Measurements from ENCODE around the gene COL27A1. TPM values are rescaled to one million over a fixed set of nuclear protein-coding genes. Genes with fewer than 3 reads are reported as not detected.

COL27A1 gene
- total and polyA plus RNA-seq, 9 of the 15 experiments (the other 6 are each of a cell fraction or from before 2014, with no cell fraction given): 0.07 TPM; not detected in 8

- ATAC-seq (no peak), DNase-seq (ENCODE audit: extremely low read depth in 1 of 4, low spot score in 3 of 4) (no peak), FAIRE-seq (no peak)
- TF ChIP-seq ZC3H8 (IDR thresholded peaks at IDR 0.05) (no peak), DPF2 (IDR thresholded peaks at IDR 0.05) (no peak), JUN (IDR thresholded peaks at IDR 0.05; ENCODE audit: borderline replicate concordance, low read depth, low read length) (no peak), JUN (CRISPR knock-in tag; IDR thresholded peaks at IDR 0.05; ENCODE audit: borderline replicate concordance) (no peak), TFAM (CRISPR knock-in tag; conservative IDR thresholded peaks at IDR 0.05) (no peak), CTCF (IDR thresholded peaks at IDR 0.05 in 2 of 3, conservative IDR thresholded peaks at IDR 0.05 in 1 of 3; ENCODE audit: insufficient read depth in 2 of 3, low read depth in 1 of 3, low read length in 3 of 3) (no peak), ZNF274 (IDR thresholded peaks at IDR 0.05; ENCODE audit: borderline replicate concordance, low read depth, low read length) (no peak), ELF4 (CRISPR knock-in tag; IDR thresholded peaks at IDR 0.05) (no peak), ZNF764 (CRISPR knock-in tag; IDR thresholded peaks at IDR 0.05; ENCODE audit: low read depth) (no peak), C11orf30 (IDR thresholded peaks at IDR 0.05; ENCODE audit: low read depth) (no peak), BRD9 (IDR thresholded peaks at IDR 0.05; ENCODE audit: low read depth, partially characterized antibody) (no peak)
- TF ChIP-seq, protein P1, sequence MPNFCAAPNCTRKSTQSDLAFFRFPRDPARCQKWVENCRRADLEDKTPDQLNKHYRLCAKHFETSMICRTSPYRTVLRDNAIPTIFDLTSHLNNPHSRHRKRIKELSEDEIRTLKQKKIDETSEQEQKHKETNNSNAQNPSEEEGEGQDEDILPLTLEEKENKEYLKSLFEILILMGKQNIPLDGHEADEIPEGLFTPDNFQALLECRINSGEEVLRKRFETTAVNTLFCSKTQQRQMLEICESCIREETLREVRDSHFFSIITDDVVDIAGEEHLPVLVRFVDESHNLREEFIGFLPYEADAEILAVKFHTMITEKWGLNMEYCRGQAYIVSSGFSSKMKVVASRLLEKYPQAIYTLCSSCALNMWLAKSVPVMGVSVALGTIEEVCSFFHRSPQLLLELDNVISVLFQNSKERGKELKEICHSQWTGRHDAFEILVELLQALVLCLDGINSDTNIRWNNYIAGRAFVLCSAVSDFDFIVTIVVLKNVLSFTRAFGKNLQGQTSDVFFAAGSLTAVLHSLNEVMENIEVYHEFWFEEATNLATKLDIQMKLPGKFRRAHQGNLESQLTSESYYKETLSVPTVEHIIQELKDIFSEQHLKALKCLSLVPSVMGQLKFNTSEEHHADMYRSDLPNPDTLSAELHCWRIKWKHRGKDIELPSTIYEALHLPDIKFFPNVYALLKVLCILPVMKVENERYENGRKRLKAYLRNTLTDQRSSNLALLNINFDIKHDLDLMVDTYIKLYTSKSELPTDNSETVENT (CRISPR knock-in tag; IDR thresholded peaks at IDR 0.05): no peak
- TF ChIP-seq, protein P2, sequence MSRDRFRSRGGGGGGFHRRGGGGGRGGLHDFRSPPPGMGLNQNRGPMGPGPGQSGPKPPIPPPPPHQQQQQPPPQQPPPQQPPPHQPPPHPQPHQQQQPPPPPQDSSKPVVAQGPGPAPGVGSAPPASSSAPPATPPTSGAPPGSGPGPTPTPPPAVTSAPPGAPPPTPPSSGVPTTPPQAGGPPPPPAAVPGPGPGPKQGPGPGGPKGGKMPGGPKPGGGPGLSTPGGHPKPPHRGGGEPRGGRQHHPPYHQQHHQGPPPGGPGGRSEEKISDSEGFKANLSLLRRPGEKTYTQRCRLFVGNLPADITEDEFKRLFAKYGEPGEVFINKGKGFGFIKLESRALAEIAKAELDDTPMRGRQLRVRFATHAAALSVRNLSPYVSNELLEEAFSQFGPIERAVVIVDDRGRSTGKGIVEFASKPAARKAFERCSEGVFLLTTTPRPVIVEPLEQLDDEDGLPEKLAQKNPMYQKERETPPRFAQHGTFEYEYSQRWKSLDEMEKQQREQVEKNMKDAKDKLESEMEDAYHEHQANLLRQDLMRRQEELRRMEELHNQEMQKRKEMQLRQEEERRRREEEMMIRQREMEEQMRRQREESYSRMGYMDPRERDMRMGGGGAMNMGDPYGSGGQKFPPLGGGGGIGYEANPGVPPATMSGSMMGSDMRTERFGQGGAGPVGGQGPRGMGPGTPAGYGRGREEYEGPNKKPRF (IDR thresholded peaks at IDR 0.05; ENCODE audit: low read depth, low read length): no peak
- TF ChIP-seq, protein P3, sequence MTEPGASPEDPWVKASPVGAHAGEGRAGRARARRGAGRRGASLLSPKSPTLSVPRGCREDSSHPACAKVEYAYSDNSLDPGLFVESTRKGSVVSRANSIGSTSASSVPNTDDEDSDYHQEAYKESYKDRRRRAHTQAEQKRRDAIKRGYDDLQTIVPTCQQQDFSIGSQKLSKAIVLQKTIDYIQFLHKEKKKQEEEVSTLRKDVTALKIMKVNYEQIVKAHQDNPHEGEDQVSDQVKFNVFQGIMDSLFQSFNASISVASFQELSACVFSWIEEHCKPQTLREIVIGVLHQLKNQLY (CRISPR knock-in tag; conservative IDR thresholded peaks at IDR 0.05): no peak
- ChIA-PET CTCF (ENCODE audit: low intra/inter-chr PET ratio) (interaction anchor here (1.2 kb wide), 1 partner anchor 311 kb away, joined by 4 read pairs; no protein-coding TSS in a partner anchor), POLR2A (interaction anchor here (0.7 kb wide), 1 partner anchor 311 kb away, joined by 3 read pairs; no protein-coding TSS in a partner anchor)
- H4K20me1 ChIP-seq (replicated peaks; ENCODE audit: control insufficient read depth, insufficient read depth, low read length): peaks cover 11% of the 10 kb centered on the region; the same call in 1 of the 2 replicates
- H3K9ac ChIP-seq (ENCODE audit: insufficient read depth in 1 of 2, low read depth in 2 of 2, low read length in 2 of 2): no peak overlapping the region
- no TSS peak for BruUV-seq (replicated peaks)
- no peaks in the 10 kb centered on the region for H3K79me2 ChIP-seq (ENCODE audit: control insufficient read depth, insufficient read depth, low read length)
- no peak overlapping the region for H3K4me3 ChIP-seq
- H3K4me1 ChIP-seq (replicated peaks in 1 of 2; ENCODE audit: control insufficient read depth in 2 of 2, insufficient read depth in 2 of 2, low read length in 2 of 2): no peaks in the 10 kb centered on the region
- no peaks in the 10 kb centered on the region for H3K27me3 ChIP-seq (ENCODE audit: control insufficient read depth in 2 of 2, insufficient read depth in 2 of 2, low read length in 2 of 2)
- in situ Hi-C loops (cut with MboI): no loop called here
- H3K36me3 ChIP-seq (ENCODE audit: control insufficient read depth, insufficient read depth, low read length): peaks cover 15% of the 10 kb centered on the region; the same call in 2 of the 3 replicates
- no peak overlapping the region for H3K4me2 ChIP-seq (ENCODE audit: insufficient read depth, low read length)
- 79% methylated on average over 4 of the region's 4 CpGs for WGBS (ENCODE audit: insufficient coverage, low coverage, missing lambda C conversion rate)
- intact Hi-C loops (cut with micrococcal nuclease): no loop called here
- H3K9me1 ChIP-seq (ENCODE audit: control insufficient read depth, insufficient read depth, low read length): no peaks in the 10 kb centered on the region
- H3K9me3 ChIP-seq (replicated peaks; ENCODE audit: control insufficient read depth, insufficient read depth, low read depth, low read length): no peaks in the 10 kb centered on the region
- no peak overlapping the region for H3K27ac ChIP-seq (ENCODE audit: extremely low read depth, low read depth, low read length)
- no peak overlapping the region for H2AFZ ChIP-seq (ENCODE audit: low read depth, low read length)
These were observed 186.7 kb downstream of the COL27A1 start for GRCh38 chr9:114341991-114342390.

Measured in K562 (cell line).